A549 (cell line): ENCODE data around the gene BAIAP2L1.

Experiments
- BHLHE40 ChIP-seq: IDR thresholded peaks from 2 replicates; pipeline ENCODE4 v1.6.1; 2012; ENCODE audit warnings: low read depth, low read length, inconsistent platforms
- CTCF ChIP-seq: fragments of >200 bp; sonication (Bioruptor Twin); formaldehyde crosslinking; IDR thresholded peaks from 3 replicates; pipeline ENCODE4 v1.5.1; 2016
- EP300 ChIP-seq, 2 experiments: fragments of >200 bp; sonication (Bioruptor Twin); formaldehyde crosslinking; IDR thresholded peaks; 2 replicates in 1 of 2; 3 replicates in 1 of 2; pipeline ENCODE4 v1.6.1; 2016 to 2017
- MAX ChIP-seq: IDR thresholded peaks from 2 replicates; pipeline ENCODE4 v1.6.1; 2012
- NPAS2 ChIP-seq: fragments of 250-450 bp; sonication (Bioruptor Pico); IDR thresholded peaks from 2 replicates; pipeline ENCODE4 v1.8.0; 2022; ENCODE audit warnings: mild to moderate bottlenecking, moderate library complexity, borderline replicate concordance
- POLR2A ChIP-seq: IDR thresholded peaks from 2 replicates; pipeline ENCODE4 v1.6.1; 2012; ENCODE audit warnings: mild to moderate bottlenecking, low read length
- RAD21 ChIP-seq, 2 experiments: fragments of >200 bp in 1 of 2; sonication (Bioruptor Twin) in 1 of 2; formaldehyde crosslinking in 1 of 2; IDR thresholded peaks in 1 of 2; conservative IDR thresholded peaks in 1 of 2; 2 replicates in 1 of 2; 3 replicates in 1 of 2; pipeline ENCODE4 v1.6.1; 2012 to 2018; ENCODE audit warnings: inconsistent platforms in 1 of 2
- TF ChIP-seq, protein P1 (sequence below): fragments of 250-450 bp; sonication (Bioruptor Pico); IDR thresholded peaks from 2 replicates; pipeline ENCODE4 v1.5.0; 2021; ENCODE audit warnings: mild to moderate bottlenecking, moderate library complexity, borderline replicate concordance

DNA sequence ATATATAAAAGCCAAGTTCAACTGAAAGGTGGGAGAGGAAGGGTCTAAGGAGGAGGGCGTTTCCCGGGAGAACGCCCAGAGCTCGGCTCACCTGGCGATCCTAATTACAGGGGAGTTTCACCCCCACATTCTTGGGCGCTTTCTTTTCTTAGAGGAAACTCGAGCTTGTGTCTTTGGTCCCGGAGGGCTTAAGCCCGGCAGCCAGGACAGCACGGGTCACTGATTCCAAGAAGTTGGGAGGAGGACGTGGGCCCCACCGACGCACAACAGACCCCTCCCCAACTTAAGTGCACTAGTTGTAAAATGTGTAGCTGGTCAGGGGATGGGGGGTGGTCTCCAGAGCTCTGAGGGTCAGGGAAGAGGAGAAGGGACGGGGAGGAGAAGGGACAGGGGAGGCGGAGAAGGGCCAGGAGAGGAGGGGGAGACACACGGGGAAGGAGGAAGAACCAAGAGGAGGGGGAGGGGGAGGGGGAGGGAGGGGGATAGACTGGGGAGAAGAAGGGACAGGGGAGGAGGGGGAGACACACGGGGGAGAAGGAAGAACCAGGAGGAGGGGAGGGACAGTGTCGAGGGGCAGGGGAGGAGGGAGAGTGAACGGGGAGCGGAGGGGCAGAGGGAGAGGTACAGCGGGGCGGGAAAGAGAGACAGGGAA lies 874 bp downstream of the BAIAP2L1 start:
- TF ChIP-seq CTCF (no peak), POLR2A (no peak), RAD21 (conservative IDR thresholded peaks at IDR 0.05 in 1 of 2, IDR thresholded peaks at IDR 0.05 in 1 of 2) (no peak), BHLHE40 (no peak), NPAS2 (CRISPR knock-in tag) (no peak), MAX (no peak), EP300 (IDR thresholded peaks at IDR 0.05) (no peak)
- TF ChIP-seq, protein P1, sequence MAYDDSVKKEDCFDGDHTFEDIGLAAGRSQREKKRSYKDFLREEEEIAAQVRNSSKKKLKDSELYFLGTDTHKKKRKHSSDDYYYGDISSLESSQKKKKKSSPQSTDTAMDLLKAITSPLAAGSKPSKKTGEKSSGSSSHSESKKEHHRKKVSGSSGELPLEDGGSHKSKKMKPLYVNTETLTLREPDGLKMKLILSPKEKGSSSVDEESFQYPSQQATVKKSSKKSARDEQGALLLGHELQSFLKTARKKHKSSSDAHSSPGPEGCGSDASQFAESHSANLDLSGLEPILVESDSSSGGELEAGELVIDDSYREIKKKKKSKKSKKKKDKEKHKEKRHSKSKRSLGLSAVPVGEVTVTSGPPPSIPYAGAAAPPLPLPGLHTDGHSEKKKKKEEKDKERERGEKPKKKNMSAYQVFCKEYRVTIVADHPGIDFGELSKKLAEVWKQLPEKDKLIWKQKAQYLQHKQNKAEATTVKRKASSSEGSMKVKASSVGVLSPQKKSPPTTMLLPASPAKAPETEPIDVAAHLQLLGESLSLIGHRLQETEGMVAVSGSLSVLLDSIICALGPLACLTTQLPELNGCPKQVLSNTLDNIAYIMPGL (CRISPR knock-in tag): no peak
